Activated naive CD4-positive, alpha-beta T cell treated with anti-CD3 and anti-CD28 coated beads, Interleukin-2, amount 10 ng/mL, durations not matched to agents 7 days and 5 days (primary cell): ENCODE results near the gene ACOT11.

ENCODE experiments used
- CTCF ChIA-PET: fragments of 350-600 bp; sonication (Branson Sonifier 250); formaldehyde crosslinking; loops from one replicate; lab custom pipeline; 2021; ENCODE audit warnings: antibody characterized with exemption; lab: Charles Lee
- DNase-seq: peaks from one replicate; pipeline ENCODE4 v3.0.0-alpha.2; 2020
- H3K27ac Mint-ChIP-seq: one replicate; pipeline ENCODE4 v1.8.0; 2021; ENCODE audit warnings: mild to moderate bottlenecking, moderate library complexity, mixed read lengths
- H3K27me3 Mint-ChIP-seq: one replicate; pipeline ENCODE4 v1.8.0; 2021; ENCODE audit warnings: mild to moderate bottlenecking, mixed read lengths
- H3K36me3 Mint-ChIP-seq: one replicate; pipeline ENCODE4 v1.8.0; 2021; ENCODE audit warnings: mixed read lengths
- H3K4me1 Mint-ChIP-seq: one replicate; pipeline ENCODE4 v1.8.0; 2021; ENCODE audit warnings: mixed read lengths
- H3K4me3 Mint-ChIP-seq: one replicate; pipeline ENCODE4 v1.8.0; 2021; ENCODE audit warnings: mild to moderate bottlenecking, moderate library complexity, mixed read lengths
- H3K9me3 Mint-ChIP-seq: one replicate; pipeline ENCODE4 v1.8.0; 2021; ENCODE audit warnings: mixed read lengths

The ACOT11 gene

GRCh38 chr1:54581621-54582035 is 33.6 kb downstream of the ACOT11 start:
- no peaks in the 10 kb centered on the region for H3K4me1 Mint-ChIP-seq
- H3K27me3 Mint-ChIP-seq, result no peaks in the 10 kb centered on the region
- H3K36me3 Mint-ChIP-seq, result no peaks in the 10 kb centered on the region
- DNase-seq, result no peak
- H3K9me3 Mint-ChIP-seq, result no peaks in the 10 kb centered on the region
- no peak overlapping the region for H3K27ac Mint-ChIP-seq
- H3K4me3 Mint-ChIP-seq, result no peak overlapping the region
- CTCF ChIA-PET, result no interaction called here

DNA sequence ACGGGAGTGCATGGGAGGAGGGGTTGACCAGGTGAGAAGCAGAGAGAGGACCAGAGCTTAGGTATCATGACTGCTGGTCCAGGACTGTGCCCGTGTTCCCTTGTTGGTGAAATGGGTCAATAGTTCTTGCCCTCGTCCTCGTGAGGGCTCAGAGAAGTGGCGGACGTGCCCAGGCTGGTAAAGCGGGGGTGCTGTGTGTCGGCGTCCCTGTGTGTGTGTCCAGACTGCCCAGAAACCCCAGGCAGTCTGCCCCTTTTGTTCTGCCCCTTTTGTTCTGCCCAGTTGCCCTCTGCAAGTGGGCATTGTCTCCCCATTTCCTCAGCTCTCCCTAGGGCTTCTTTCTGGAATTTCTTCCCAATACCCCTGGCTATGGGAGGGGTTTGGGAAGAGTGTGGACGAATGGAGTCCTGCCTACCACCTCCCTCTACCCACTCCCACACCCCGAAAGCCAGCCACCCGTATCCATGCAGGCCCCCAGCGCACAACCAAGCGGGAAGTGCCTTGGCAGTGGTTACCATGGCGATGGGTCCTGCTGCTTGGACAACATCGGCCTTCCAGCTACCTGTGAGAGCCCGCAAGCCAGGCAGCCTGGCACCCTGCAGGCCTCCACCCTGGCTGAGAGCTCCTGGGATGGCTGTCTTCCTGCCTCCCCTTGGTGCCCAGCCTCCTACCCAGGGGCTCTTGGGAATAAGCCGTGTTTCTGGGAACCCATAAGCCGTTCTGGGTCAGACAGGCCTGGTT is 34.7 kb downstream of the ACOT11 start:
- no peak for DNase-seq
- Mint-ChIP-seq H3K9me3 (no peaks in the 10 kb centered on the region), H3K4me1 (no peaks in the 10 kb centered on the region), H3K27ac (no peak overlapping the region), H3K4me3 (no peak overlapping the region), H3K36me3 (no peaks in the 10 kb centered on the region), H3K27me3 (no peaks in the 10 kb centered on the region)
- CTCF ChIA-PET, result no interaction called here

GRCh38 chr1:54583307-54583686 is 35.3 kb downstream of the ACOT11 start:
- H3K4me3 Mint-ChIP-seq, result no peak overlapping the region
- H3K4me1 Mint-ChIP-seq, result no peaks in the 10 kb centered on the region
- CTCF ChIA-PET, result no interaction called here
- H3K27ac Mint-ChIP-seq, result no peak overlapping the region
- H3K36me3 Mint-ChIP-seq, result no peaks in the 10 kb centered on the region
- no peaks in the 10 kb centered on the region for H3K9me3 Mint-ChIP-seq
- no peaks in the 10 kb centered on the region for H3K27me3 Mint-ChIP-seq
- no peak for DNase-seq

- no peak overlapping the region for H3K27ac Mint-ChIP-seq
- H3K4me1 Mint-ChIP-seq, result no peaks in the 10 kb centered on the region
- CTCF ChIA-PET, result no interaction called here
- H3K27me3 Mint-ChIP-seq, result no peaks in the 10 kb centered on the region
- H3K36me3 Mint-ChIP-seq, result no peaks in the 10 kb centered on the region
- H3K4me3 Mint-ChIP-seq, result no peak overlapping the region
- DNase-seq, result no peak
- H3K9me3 Mint-ChIP-seq, result no peaks in the 10 kb centered on the region
These were observed 35.8 kb downstream of the ACOT11 start for GRCh38 chr1:54583871-54584270.

- Mint-ChIP-seq H3K27ac (no peak overlapping the region), H3K27me3 (no peaks in the 10 kb centered on the region), H3K4me3 (no peak overlapping the region), H3K36me3 (no peaks in the 10 kb centered on the region), H3K4me1 (no peaks in the 10 kb centered on the region), H3K9me3 (no peaks in the 10 kb centered on the region)
- DNase-seq, result no peak
- CTCF ChIA-PET, result no interaction called here
These were observed 36.5 kb downstream of the ACOT11 start for GRCh38 chr1:54584575-54584974.

GRCh38 chr1:54585181-54586066 is 37.4 kb downstream of the ACOT11 start:
- no peak for DNase-seq
- Mint-ChIP-seq H3K27me3 (no peaks in the 10 kb centered on the region), H3K4me3 (no peak overlapping the region), H3K36me3 (no peaks in the 10 kb centered on the region), H3K9me3 (no peaks in the 10 kb centered on the region), H3K27ac (no peak overlapping the region), H3K4me1 (no peaks in the 10 kb centered on the region)
- CTCF ChIA-PET, result no interaction called here

- CTCF ChIA-PET, result no interaction called here
- H3K27ac Mint-ChIP-seq, result no peak overlapping the region
- H3K36me3 Mint-ChIP-seq, result no peaks in the 10 kb centered on the region
- no peaks in the 10 kb centered on the region for H3K4me1 Mint-ChIP-seq
- no peak for DNase-seq
- H3K9me3 Mint-ChIP-seq, result no peaks in the 10 kb centered on the region
- H3K4me3 Mint-ChIP-seq, result no peak overlapping the region
- no peaks in the 10 kb centered on the region for H3K27me3 Mint-ChIP-seq
These were observed 40.3 kb downstream of the ACOT11 start for GRCh38 chr1:54588377-54588776.

GRCh38 chr1:54591127-54591756 is 43.2 kb downstream of the ACOT11 start:
- CTCF ChIA-PET, result interaction anchor here (0.8 kb wide), 1 partner anchor 280 kb away, joined by 3 read pairs; no protein-coding TSS in a partner anchor
- no peaks in the 10 kb centered on the region for H3K27me3 Mint-ChIP-seq
- no peak overlapping the region for H3K27ac Mint-ChIP-seq
- no peaks in the 10 kb centered on the region for H3K4me1 Mint-ChIP-seq
- H3K4me3 Mint-ChIP-seq, result no peak overlapping the region
- no peaks in the 10 kb centered on the region for H3K9me3 Mint-ChIP-seq
- H3K36me3 Mint-ChIP-seq, result no peaks in the 10 kb centered on the region
- DNase-seq, result no peak

DNA sequence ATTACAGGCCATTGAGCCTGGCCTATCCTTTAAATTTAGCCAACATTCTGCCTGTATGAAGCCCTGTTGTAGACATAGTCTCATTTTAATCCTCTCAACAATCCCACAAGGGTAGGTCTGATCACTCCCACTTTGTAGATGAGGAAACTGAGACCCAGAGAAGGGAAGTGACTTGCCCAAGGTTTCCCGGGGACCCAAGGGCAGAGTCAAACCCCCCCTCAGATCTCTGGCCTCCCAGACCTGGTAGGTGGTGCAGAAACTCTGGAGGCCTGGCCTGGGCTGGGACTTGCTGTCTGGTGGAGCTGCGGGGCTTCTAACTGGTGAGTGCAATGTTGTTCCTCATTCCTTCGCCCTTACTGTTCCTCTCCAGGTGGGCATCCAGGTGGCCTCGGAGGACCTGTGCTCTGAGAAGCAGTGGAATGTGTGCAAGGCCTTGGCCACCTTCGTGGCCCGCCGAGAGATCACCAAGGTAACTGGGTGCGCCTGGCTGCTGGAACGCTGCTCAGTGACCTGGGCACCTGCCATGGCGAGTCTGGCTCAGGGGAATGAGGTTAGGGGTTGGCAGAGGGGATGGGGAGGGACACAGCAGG is 45.6 kb downstream of the ACOT11 start:
- no peaks in the 10 kb centered on the region for H3K4me1 Mint-ChIP-seq
- no peak overlapping the region for H3K4me3 Mint-ChIP-seq
- CTCF ChIA-PET, result no interaction called here
- H3K9me3 Mint-ChIP-seq, result no peaks in the 10 kb centered on the region
- no peaks in the 10 kb centered on the region for H3K27me3 Mint-ChIP-seq
- no peak for DNase-seq
- H3K36me3 Mint-ChIP-seq, result no peaks in the 10 kb centered on the region
- H3K27ac Mint-ChIP-seq, result no peak overlapping the region

GRCh38 chr1:54594463-54594862 is 46.4 kb downstream of the ACOT11 start:
- Mint-ChIP-seq H3K9me3 (no peaks in the 10 kb centered on the region), H3K27ac (no peak overlapping the region), H3K36me3 (no peaks in the 10 kb centered on the region), H3K4me1 (no peaks in the 10 kb centered on the region), H3K27me3 (no peaks in the 10 kb centered on the region), H3K4me3 (no peak overlapping the region)
- DNase-seq, result no peak
- CTCF ChIA-PET, result no interaction called here

DNA sequence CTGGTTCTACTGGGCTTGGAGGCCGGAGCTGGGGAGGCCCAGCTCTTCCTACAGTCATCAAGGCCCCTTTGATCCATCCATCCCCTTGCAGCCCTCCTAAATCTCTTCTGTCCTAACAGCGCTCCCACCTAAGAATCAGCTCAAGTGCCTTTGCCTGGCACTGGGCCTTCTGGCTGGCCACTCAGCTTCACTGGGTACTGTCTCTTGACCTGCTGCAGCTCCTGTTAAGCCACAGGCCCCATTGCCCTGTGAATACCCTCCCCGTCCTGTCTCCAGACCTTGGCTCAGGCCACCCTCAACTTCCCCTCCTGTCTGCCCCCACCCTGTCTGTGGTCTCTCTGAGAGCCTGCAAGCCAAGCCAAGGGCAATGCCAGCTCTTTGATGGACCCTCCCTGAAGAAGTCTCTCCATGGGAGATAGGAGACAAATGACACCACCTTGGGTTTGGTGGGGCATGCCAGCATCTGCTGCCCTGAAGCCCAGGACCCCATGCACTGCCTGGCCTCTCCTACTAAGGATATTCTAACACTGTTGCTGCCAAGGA is 48.0 kb downstream of the ACOT11 start:
- Mint-ChIP-seq H3K4me3 (no peak overlapping the region), H3K36me3 (no peaks in the 10 kb centered on the region), H3K9me3 (no peaks in the 10 kb centered on the region), H3K4me1 (no peaks in the 10 kb centered on the region), H3K27ac (peak overlapping the region; percentile 20), H3K27me3 (no peaks in the 10 kb centered on the region)
- CTCF ChIA-PET, result no interaction called here
- DNase-seq, result no peak

GRCh38 chr1:54596756-54597155 is 48.7 kb downstream of the ACOT11 start:
- Mint-ChIP-seq H3K4me1 (no peaks in the 10 kb centered on the region), H3K9me3 (no peaks in the 10 kb centered on the region), H3K27ac (no peak overlapping the region)

GRCh38 chr1:54597455-54598030 is 49.5 kb downstream of the ACOT11 start:
- no peaks in the 10 kb centered on the region for H3K4me1 Mint-ChIP-seq
- CTCF ChIA-PET, result no interaction called here
- no peak overlapping the region for H3K27ac Mint-ChIP-seq
- DNase-seq, result no peak
- H3K9me3 Mint-ChIP-seq, result no peaks in the 10 kb centered on the region
- H3K36me3 Mint-ChIP-seq, result no peaks in the 10 kb centered on the region
- H3K4me3 Mint-ChIP-seq, result no peak overlapping the region
- no peaks in the 10 kb centered on the region for H3K27me3 Mint-ChIP-seq

More at GRCh38 chr1:54596756-54597155, 48.7 kb downstream of the ACOT11 start:
- CTCF ChIA-PET, result no interaction called here
- no peaks in the 10 kb centered on the region for H3K27me3 Mint-ChIP-seq
- DNase-seq, result no peak
- H3K4me3 Mint-ChIP-seq, result no peak overlapping the region
- no peaks in the 10 kb centered on the region for H3K36me3 Mint-ChIP-seq
